Measurements from ENCODE around the gene ADGRG4.

GRCh38 chrX:136450050-136450830 lies 149.5 kb downstream of the ADGRG4 start:
- TF ChIP-seq CTCF (IDR thresholded peaks at IDR 0.05; ENCODE audit: control extremely low read depth in 1 of 3, insufficient read depth in 1 of 3, low read depth in 1 of 3, low read length in 3 of 3) (no peak), JUN (IDR thresholded peaks at IDR 0.05; ENCODE audit: low read depth, low read length) (no peak), MAFK (IDR thresholded peaks at IDR 0.05; ENCODE audit: low read depth, low read length) (no peak), MAX (IDR thresholded peaks at IDR 0.05) (no peak), ATF2 (IDR thresholded peaks at IDR 0.05; ENCODE audit: low read length) (no peak), TAF1 (IDR thresholded peaks at IDR 0.05; ENCODE audit: low read depth, low read length) (no peak), RAD21 (IDR thresholded peaks at IDR 0.05 in 1 of 2, conservative IDR thresholded peaks at IDR 0.05 in 1 of 2; ENCODE audit: low read depth in 2 of 2, low read length in 2 of 2) (no peak), SUZ12 (IDR thresholded peaks at IDR 0.05; ENCODE audit: low read length) (no peak), POLR2A (IDR thresholded peaks at IDR 0.05; ENCODE audit: control extremely low read depth in 1 of 2, low read depth in 2 of 2, low read length in 2 of 2) (no peak), EGR1 (IDR thresholded peaks at IDR 0.05; ENCODE audit: borderline replicate concordance, low read depth, low read length) (no peak)
